ENCODE data around the gene ZFPL1. TPM values are rescaled to one million over a fixed set of nuclear protein-coding genes. Genes with fewer than 3 reads are reported as not detected.

Gene ZFPL1
- total and polyA plus RNA-seq, 12 donors = 33.7 to 90.3 (median 42.4) TPM

DNA sequence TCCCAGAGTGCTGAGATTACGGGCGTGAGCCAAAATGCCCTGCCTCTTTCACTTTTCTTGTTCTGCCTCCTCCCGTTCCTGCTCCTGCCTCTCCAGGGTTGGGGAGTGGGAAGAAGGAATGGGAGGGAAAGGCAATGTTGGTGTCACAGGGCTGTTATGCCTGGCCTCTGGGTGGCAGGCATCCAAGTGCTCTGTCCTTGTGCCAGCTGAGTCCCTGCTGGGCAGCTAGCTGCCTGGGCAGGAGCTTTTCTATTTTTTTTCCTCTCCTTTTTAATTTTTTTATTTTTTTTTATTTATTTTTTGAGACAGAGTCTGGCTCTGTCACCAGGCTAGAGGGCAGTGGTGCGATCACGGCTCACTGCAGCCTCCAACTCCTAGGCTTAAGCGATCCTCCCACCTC is 47.1 kb upstream of the ZFPL1 start:
- 50 to 58% (median 54%) methylated on average over 6 of the region's 6 CpGs for WGBS, 4 donors
- H3K9me3 ChIP-seq (replicated peaks in 1 of 3) = no peaks in the 10 kb centered on the region
- peaks cover 0 to 10% of the 10 kb centered on the region in 2 donors for H3K4me1 ChIP-seq (replicated peaks in 1 of 2)
- H3K27ac ChIP-seq = peak overlapping the region in 1 of 5 donors; percentile 26
- no peaks in the 10 kb centered on the region for H3K27me3 ChIP-seq
- peaks cover 0 to 57% of the 10 kb centered on the region in 2 donors for H3K36me3 ChIP-seq (replicated peaks in 1 of 2)
- peak; percentile 90 to 92 (median 91) for DNase-seq
- TF ChIP-seq POLR2A (IDR thresholded peaks at IDR 0.05) (no peak), CTCF (IDR thresholded peaks at IDR 0.05) (no peak)
- intact Hi-C loops (cut with DNase I) = no loop called here
- H3K4me3 ChIP-seq = no peak overlapping the region

GRCh38 chr11:65040520-65040846 is 43.5 kb upstream of the ZFPL1 start:
- peak overlapping the region; percentile 74 to 99 (median 82) for H3K4me3 ChIP-seq
- DNase-seq = no peak
- no peaks in the 10 kb centered on the region for H3K27me3 ChIP-seq
- H3K9me3 ChIP-seq (replicated peaks in 1 of 3) = no peaks in the 10 kb centered on the region
- H3K27ac ChIP-seq = peak overlapping the region; percentile 78 to 95 (median 90)
- TF ChIP-seq CTCF (IDR thresholded peaks at IDR 0.05) (no peak), POLR2A (IDR thresholded peaks at IDR 0.05) (no peak)
- peaks cover 0 to 31% of the 10 kb centered on the region in 2 donors for H3K4me1 ChIP-seq (replicated peaks in 1 of 2)
- H3K36me3 ChIP-seq (replicated peaks in 1 of 2) = peaks cover 0 to 22% of the 10 kb centered on the region in 2 donors
- WGBS, 4 donors = 9 to 15% (median 12%) methylated on average over 7 of the region's 7 CpGs
- intact Hi-C loops (cut with DNase I) = no loop called here

- WGBS, 4 donors = 0 to 1% (median 0%) methylated on average over 10 to 91 of the region's 91 CpGs
- intact Hi-C loops (cut with DNase I) = no loop called here
- DNase-seq = peak; percentile 84 to 92 (median 88)
- Histone ChIP-seq H3K27me3 (no peaks in the 10 kb centered on the region), H3K36me3 (replicated peaks in 1 of 2) (peaks cover 0 to 17% of the 10 kb centered on the region in 2 donors), H3K27ac (peak within 1 kb of the TSS; percentile 78 to 95 (median 90)), H3K4me3 (peak within 1 kb of the TSS; percentile 74 to 99 (median 82)), H3K9me3 (replicated peaks in 1 of 3) (no peaks in the 10 kb centered on the region), H3K4me1 (replicated peaks in 1 of 2) (peaks cover 0 to 31% of the 10 kb centered on the region in 2 donors)
- TF ChIP-seq CTCF (IDR thresholded peaks at IDR 0.05) (no peak), POLR2A (IDR thresholded peaks at IDR 0.05) (peak in 1 of 2 donors; percentile 69)
Observed at GRCh38 chr11:65040847-65041622, 43.0 kb upstream of the ZFPL1 start, which contains the start of gene SAC3D1. Gene SAC3D1, plus strand, starts transcription at chr11:65041210. Its CDS starts 83 bp downstream, at chr11:65041293.

- no peaks in the 10 kb centered on the region for H3K27me3 ChIP-seq
- WGBS, 4 donors = 89 to 96% (median 93%) methylated on average over 6 of the region's 6 CpGs
- H3K4me3 ChIP-seq = no peak overlapping the region
- H3K4me1 ChIP-seq (replicated peaks in 1 of 2) = peaks cover 0 to 31% of the 10 kb centered on the region in 2 donors
- intact Hi-C loops (cut with DNase I) = no loop called here
- H3K9me3 ChIP-seq (replicated peaks in 1 of 3) = no peaks in the 10 kb centered on the region
- peaks cover 0 to 8% of the 10 kb centered on the region in 2 donors for H3K36me3 ChIP-seq (replicated peaks in 1 of 2)
- no peak overlapping the region for H3K27ac ChIP-seq
- TF ChIP-seq CTCF (IDR thresholded peaks at IDR 0.05) = no peak
- no peak for DNase-seq
Observed at GRCh38 chr11:65042891-65043290, 41.1 kb upstream of the ZFPL1 start.

Data from adrenal gland (tissue), 12 donors.